GM12872 (cell line): ENCODE measurements around the gene STPG4.

Experiments used
- CTCF ChIP-seq: IDR thresholded peaks from 3 replicates; pipeline ENCODE4 v1.5.1; 2011; ENCODE audit warnings: low read depth, mild to moderate bottlenecking, low read length, moderate library complexity; ENCODE audit not compliant: insufficient read depth

The STPG4 gene

GRCh38 chr2:47160660-47161059, 5.6 kb upstream of the STPG4 start:
- no peak for TF ChIP-seq CTCF

- no peak for TF ChIP-seq CTCF
Measured at GRCh38 chr2:47160211-47160610, 5.1 kb upstream of the STPG4 start.

- no peak for TF ChIP-seq CTCF
Measured at GRCh38 chr2:47159627-47160026, 4.5 kb upstream of the STPG4 start.

GRCh38 chr2:47158576-47158975, 3.5 kb upstream of the STPG4 start:
- TF ChIP-seq CTCF: no peak

- no peak for TF ChIP-seq CTCF
Measured at GRCh38 chr2:47152803-47153202, 2.3 kb downstream of the STPG4 start.

- TF ChIP-seq CTCF: no peak
Measured at GRCh38 chr2:47150175-47150574, 4.9 kb downstream of the STPG4 start.

- TF ChIP-seq CTCF: no peak
Measured at GRCh38 chr2:47147021-47147420, 8.1 kb downstream of the STPG4 start.

- TF ChIP-seq CTCF: no peak
Measured at GRCh38 chr2:47145466-47145865, 9.6 kb downstream of the STPG4 start.
